Colonic mucosa (tissue), 4 donors: ENCODE data around the gene RCBTB2. TPM values are rescaled to one million over a fixed set of nuclear protein-coding genes. Genes with fewer than 3 reads are reported as not detected.
A peak's percentile ranks its signal among the peaks of the same experiment; 100 is the strongest.

Source experiments
- DNase-seq: peaks from one replicate; pipeline ENCODE4 v3.0.0-alpha.2; 2020
- H3K27ac ChIP-seq: fragments of 200-600 bp; one replicate; pipeline ENCODE4 v1.8.0; 2021
- H3K27me3 ChIP-seq: fragments of 200-600 bp; one replicate; pipeline ENCODE4 v1.8.0; 2021
- H3K36me3 ChIP-seq: fragments of 200-600 bp; one replicate; pipeline ENCODE4 v1.8.0; 2021
- H3K4me1 ChIP-seq: fragments of 200-600 bp; one replicate; pipeline ENCODE4 v1.8.0; 2021; ENCODE audit warnings: mild to moderate bottlenecking
- H3K4me3 ChIP-seq: fragments of 200-600 bp; one replicate; pipeline ENCODE4 v1.8.0; 2021
- H3K9ac ChIP-seq, 2 donors: one replicate each; pipeline ENCODE4 v1.7.0; 2013; ENCODE audit warnings: control low read depth in 2 of 2, low read depth in 2 of 2, low read length in 2 of 2
- H3K9me3 ChIP-seq: fragments of 200-600 bp; one replicate; pipeline ENCODE4 v1.8.0; 2021
- intact Hi-C: fragments of 100-400 bp; cut with DNase I; formaldehyde crosslinking; loops from one replicate; pipeline ENCODE4 v1.14.1; 2022
- total RNA-seq, 2 donors: library from RNA; stranded (reverse); fragmentation: NEBNext Ultra II Directional in 1 of 2; extraction: Animal tissue kit (Norgen Biotek cat#: 25700) in 1 of 2; gene quantifications; one replicate each; pipeline ENCODE4 v1.2.1, GENCODE V29; 2021
- TF ChIP-seq, protein P1 (sequence below): fragments of 200-600 bp; IDR thresholded peaks from one replicate; pipeline ENCODE4 v1.8.0; 2022; ENCODE audit warnings: antibody characterized with exemption, mild to moderate bottlenecking
- donor health status: healthy.
- donor health status: DM: no; HTN: no; CAD: no.
- donor health status: DM: no; HTN: no; CAD: no.

The RCBTB2 gene
- total RNA-seq, 2 donors from 2014 or later: 3.3 to 5.5 TPM

GRCh38 chr13:48448959-48449614 lies 83.8 kb downstream of the RCBTB2 start:
- no peak for DNase-seq
- Histone ChIP-seq H3K4me1 (no peaks in the 10 kb centered on the region), H3K4me3 (no peak overlapping the region), H3K9me3 (no peaks in the 10 kb centered on the region), H3K27me3 (no peaks in the 10 kb centered on the region), H3K36me3 (no peaks in the 10 kb centered on the region), H3K27ac (peak overlapping the region; percentile 26), H3K9ac (no peak overlapping the region)
- intact Hi-C loops: no loop called here
- TF ChIP-seq, protein P1, sequence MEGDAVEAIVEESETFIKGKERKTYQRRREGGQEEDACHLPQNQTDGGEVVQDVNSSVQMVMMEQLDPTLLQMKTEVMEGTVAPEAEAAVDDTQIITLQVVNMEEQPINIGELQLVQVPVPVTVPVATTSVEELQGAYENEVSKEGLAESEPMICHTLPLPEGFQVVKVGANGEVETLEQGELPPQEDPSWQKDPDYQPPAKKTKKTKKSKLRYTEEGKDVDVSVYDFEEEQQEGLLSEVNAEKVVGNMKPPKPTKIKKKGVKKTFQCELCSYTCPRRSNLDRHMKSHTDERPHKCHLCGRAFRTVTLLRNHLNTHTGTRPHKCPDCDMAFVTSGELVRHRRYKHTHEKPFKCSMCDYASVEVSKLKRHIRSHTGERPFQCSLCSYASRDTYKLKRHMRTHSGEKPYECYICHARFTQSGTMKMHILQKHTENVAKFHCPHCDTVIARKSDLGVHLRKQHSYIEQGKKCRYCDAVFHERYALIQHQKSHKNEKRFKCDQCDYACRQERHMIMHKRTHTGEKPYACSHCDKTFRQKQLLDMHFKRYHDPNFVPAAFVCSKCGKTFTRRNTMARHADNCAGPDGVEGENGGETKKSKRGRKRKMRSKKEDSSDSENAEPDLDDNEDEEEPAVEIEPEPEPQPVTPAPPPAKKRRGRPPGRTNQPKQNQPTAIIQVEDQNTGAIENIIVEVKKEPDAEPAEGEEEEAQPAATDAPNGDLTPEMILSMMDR: no peak

DNA sequence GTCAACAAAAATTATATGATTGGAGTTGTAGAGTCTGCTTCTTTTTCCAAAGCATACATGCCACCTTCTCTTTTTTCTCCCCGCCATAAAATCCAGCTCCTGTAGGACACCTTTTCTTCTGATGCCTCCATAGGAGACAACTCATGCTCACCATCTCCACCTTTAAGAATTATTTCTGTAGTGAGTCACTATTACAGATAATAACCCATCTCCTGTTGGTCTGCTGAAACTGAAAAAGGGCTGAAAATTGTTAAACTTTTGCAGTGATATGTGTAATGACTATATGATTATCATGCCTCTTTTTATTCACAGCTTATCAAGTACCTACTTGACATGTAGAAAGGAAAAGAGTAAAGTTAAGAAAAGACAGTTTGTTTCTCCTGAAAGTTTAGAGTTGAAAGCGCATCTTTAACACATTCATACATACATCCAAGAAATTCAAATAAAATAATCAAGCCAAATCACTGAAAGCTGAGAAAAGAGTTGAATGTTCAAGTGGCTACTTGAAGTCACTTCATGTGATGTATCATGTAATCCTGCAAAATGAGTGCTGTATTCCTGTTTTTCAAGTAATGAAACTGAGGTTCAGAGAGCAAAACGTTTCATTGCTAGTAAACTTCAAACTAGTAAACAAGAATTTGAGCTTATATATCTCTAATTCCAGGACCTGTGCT lies 84.5 kb downstream of the RCBTB2 start:
- Histone ChIP-seq H3K9me3 (no peaks in the 10 kb centered on the region), H3K27me3 (no peaks in the 10 kb centered on the region), H3K36me3 (no peaks in the 10 kb centered on the region), H3K27ac (peak overlapping the region; percentile 26), H3K9ac (no peak overlapping the region), H3K4me3 (no peak overlapping the region), H3K4me1 (no peaks in the 10 kb centered on the region)
- TF ChIP-seq, protein P1: no peak
- DNase-seq: no peak
- intact Hi-C loops: no loop called here

DNA sequence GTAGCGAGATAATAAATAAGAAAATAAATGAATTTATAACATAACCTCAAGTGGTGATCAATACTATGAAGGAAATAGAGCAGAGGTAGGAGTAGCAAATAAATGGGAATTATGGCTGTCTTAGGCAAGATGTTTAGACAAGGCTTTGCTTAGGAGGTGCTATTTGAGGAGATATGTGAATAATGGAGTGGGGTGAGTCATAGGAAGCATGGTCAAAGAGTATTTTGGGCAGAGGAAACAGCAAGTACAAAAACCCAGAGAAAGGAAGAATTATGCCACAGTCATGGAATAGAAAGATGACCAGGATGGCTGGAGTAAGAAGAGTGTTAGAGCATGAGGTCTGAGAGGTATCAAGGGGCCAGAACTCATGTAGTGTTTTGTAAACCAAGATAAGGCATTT lies 86.4 kb downstream of the RCBTB2 start:
- TF ChIP-seq, protein P1: no peak
- intact Hi-C loops: no loop called here
- Histone ChIP-seq H3K27ac (no peak overlapping the region), H3K27me3 (no peaks in the 10 kb centered on the region), H3K36me3 (no peaks in the 10 kb centered on the region), H3K9ac (no peak overlapping the region), H3K9me3 (no peaks in the 10 kb centered on the region), H3K4me1 (no peaks in the 10 kb centered on the region), H3K4me3 (no peak overlapping the region)
- no peak for DNase-seq

DNA sequence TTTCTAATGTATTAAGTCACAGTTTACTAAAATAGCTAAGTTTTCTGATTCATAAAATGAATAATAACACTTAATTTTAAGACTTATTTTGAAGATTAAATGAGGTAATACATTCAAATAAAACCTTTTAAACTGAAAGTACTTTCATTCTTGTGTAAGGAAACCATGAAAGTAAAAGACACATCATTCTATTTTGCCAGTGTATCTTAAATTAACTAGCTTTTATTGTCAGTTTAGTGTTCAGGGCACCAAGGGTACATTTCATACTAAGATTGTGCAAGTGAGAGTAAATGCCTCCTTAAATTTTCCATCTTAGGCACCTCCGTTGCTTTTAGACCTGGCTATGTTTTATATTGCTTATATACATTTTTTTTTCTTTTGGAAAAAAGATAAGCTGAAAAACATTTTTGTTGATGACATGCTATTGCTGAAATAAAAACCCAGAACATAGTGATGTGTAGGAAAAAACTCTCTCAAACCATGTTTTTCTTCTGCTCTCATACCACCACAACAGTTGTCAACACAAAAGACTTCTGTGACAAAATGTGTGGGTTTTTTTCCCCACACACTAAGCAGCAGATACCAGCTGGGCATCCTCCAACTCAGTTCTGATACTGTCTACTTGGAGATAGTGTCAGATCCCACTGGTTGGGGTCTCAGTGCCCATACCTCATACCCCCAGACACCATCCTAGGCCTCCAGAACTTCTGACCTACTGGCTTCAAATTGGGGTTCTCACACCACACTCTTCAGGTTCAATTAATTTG lies 89.3 kb downstream of the RCBTB2 start:
- H3K4me3 ChIP-seq: no peak overlapping the region
- intact Hi-C loops: no loop called here
- TF ChIP-seq, protein P1: no peak
- no peak overlapping the region for H3K27ac ChIP-seq
- DNase-seq: no peak
- H3K4me1 ChIP-seq: no peaks in the 10 kb centered on the region
- no peaks in the 10 kb centered on the region for H3K9me3 ChIP-seq
- no peaks in the 10 kb centered on the region for H3K27me3 ChIP-seq
- H3K9ac ChIP-seq: no peak overlapping the region
- no peaks in the 10 kb centered on the region for H3K36me3 ChIP-seq

Other genes with a start within 250 kb of the RCBTB2 start
- 10 to 100 TPM; 28.5 TPM for gene RB1, start 229.3 kb downstream of the RCBTB2 start, total RNA-seq
- gene LPAR6, start 120.0 kb downstream of the RCBTB2 start, total RNA-seq: 10 to 100 TPM in 1 of 2 donors, 1 to 10 TPM in 1; 4.9 to 17.8 TPM
- under 1 TPM; 0.10 to 0.80 TPM for gene CYSLTR2, start 120.8 kb upstream of the RCBTB2 start, total RNA-seq